ENCODE data around the gene SIL1. TPM values are rescaled to one million over a fixed set of nuclear protein-coding genes. Genes with fewer than 3 reads are reported as not detected.

The SIL1 gene
- total and polyA plus RNA-seq, 10 donors, result 23.4 to 42.3 (median 32.6) TPM

DNA sequence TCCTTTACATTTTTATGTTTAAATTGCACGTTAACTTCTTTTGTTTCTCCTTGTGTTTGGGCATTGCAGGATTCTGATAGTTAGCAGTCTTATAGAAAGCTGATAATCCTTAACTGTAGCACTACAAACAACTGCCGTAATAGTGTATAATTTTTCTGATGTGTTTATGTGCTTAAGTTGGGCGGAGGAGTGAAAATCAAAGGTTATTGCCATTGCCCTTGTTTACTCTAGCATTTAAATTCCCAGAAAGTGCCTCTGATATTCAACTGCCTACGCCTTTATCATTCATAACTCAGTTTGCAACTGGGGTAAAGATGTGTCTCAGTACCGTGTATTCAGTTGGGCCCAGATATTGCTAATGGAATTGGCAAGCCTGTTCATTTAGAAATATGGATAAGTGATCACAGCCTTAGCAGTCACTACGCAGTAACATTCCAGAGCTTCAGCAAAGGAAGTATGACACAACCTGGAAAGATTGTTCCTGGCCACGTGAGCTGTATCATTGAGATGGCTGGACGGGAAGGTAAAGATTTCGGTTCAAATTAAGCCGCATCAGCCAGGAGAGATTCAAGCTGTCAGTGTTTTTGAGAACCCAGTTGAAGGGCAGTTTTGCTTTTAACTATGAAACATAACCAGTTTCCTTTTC, 294.9 kb downstream of the SIL1 start:
- intact Hi-C loops (cut with DNase I; ENCODE audit: low total_unique reads), result no loop called here
- H3K4me3 ChIP-seq, result no peak overlapping the region
- H3K27me3 ChIP-seq (replicated peaks in 1 of 7), result no peaks in the 10 kb centered on the region
- peak overlapping the region in 5 of 8 donors; percentile 21 to 65 (median 34) for H3K27ac ChIP-seq
- H3K4me1 ChIP-seq, result peaks cover 0 to 41% (median 3%) of the 10 kb centered on the region in 6 donors
- DNase-seq, result no peak
- TF ChIP-seq, protein P1, sequence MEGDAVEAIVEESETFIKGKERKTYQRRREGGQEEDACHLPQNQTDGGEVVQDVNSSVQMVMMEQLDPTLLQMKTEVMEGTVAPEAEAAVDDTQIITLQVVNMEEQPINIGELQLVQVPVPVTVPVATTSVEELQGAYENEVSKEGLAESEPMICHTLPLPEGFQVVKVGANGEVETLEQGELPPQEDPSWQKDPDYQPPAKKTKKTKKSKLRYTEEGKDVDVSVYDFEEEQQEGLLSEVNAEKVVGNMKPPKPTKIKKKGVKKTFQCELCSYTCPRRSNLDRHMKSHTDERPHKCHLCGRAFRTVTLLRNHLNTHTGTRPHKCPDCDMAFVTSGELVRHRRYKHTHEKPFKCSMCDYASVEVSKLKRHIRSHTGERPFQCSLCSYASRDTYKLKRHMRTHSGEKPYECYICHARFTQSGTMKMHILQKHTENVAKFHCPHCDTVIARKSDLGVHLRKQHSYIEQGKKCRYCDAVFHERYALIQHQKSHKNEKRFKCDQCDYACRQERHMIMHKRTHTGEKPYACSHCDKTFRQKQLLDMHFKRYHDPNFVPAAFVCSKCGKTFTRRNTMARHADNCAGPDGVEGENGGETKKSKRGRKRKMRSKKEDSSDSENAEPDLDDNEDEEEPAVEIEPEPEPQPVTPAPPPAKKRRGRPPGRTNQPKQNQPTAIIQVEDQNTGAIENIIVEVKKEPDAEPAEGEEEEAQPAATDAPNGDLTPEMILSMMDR (IDR thresholded peaks at IDR 0.05 in 8 of 11, conservative IDR thresholded peaks at IDR 0.05 in 3 of 11), result no peak
- TF ChIP-seq POLR2A (IDR thresholded peaks at IDR 0.05) (no peak), POLR2AphosphoS5 (IDR thresholded peaks at IDR 0.05) (no peak)
- no peaks in the 10 kb centered on the region for H3K9me3 ChIP-seq
- WGBS, 5 donors, result 77 to 86% (median 83%) methylated on average over 10 of the region's 10 CpGs
- peaks cover 0 to 78% (median 15%) of the 10 kb centered on the region in 6 donors for H3K36me3 ChIP-seq

DNA sequence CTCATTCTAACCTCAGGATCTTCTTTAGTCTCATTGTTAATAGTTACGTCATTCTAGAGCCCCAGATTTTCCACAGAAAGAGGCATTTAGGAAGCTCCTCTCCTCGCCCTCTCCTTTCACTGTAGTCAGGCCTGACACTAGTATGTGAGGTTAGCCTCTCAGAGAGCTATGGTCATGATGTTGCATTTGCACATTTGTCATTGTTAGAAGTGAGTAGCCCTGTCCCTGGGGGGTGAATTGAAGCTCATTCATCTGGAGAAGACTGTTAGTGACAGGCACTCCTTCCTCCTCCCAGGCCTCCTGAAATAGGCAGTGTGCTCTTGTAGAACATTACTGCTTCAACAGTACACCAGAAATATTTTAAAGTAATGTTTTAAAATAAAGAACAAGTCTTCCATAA, 296.5 kb downstream of the SIL1 start:
- H3K4me1 ChIP-seq, result peaks cover 0 to 41% (median 3%) of the 10 kb centered on the region in 6 donors
- no peaks in the 10 kb centered on the region for H3K9me3 ChIP-seq
- no peak for DNase-seq
- no peaks in the 10 kb centered on the region for H3K27me3 ChIP-seq (replicated peaks in 1 of 7)
- TF ChIP-seq POLR2A (IDR thresholded peaks at IDR 0.05), result no peak
- TF ChIP-seq, protein P1 (IDR thresholded peaks at IDR 0.05 in 8 of 11, conservative IDR thresholded peaks at IDR 0.05 in 3 of 11), result no peak
- no peak for TF ChIP-seq POLR2AphosphoS5 (IDR thresholded peaks at IDR 0.05)
- WGBS, 5 donors, result 70 to 93% (median 85%) methylated on average over 2 of the region's 2 CpGs
- H3K36me3 ChIP-seq, result peaks cover 0 to 70% (median 12%) of the 10 kb centered on the region in 6 donors
- intact Hi-C loops (cut with DNase I; ENCODE audit: low total_unique reads), result no loop called here
- H3K4me3 ChIP-seq, result no peak overlapping the region
- peak overlapping the region in 6 of 8 donors; percentile 2 to 82 (median 72) for H3K27ac ChIP-seq

DNA sequence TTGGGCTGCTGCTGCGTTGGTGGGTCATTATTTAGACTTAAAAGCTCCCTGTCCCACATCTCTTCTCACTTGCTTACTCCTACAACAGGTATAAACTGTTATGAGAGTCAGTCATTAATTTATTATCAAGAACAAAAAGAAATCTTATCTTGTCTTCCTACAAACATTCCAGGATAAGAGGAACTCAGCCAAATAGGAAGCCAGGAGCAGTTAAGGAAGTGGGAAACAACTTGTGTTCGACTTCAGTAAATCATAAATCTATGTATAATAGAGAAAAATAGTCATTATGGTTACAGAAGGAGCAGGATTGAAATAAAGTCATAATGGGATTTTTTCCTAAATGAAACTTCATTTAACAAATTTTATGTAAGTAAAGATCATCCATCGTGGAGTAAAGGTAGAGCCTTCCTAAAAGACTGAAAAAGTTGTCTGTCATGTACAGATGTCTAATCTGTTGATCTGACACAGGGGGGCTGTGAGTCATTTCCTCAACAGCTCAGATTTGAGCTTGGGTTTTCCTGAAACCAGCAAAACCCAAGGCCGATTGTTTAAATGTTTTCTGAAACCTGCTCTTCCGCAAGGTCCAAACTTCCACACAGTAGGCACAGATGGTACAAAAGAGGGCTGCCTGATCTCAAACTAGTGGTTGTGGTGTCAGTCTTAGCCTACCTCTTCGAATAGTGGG, 297.7 kb downstream of the SIL1 start:
- Histone ChIP-seq H3K27me3 (replicated peaks in 1 of 7) (no peaks in the 10 kb centered on the region), H3K36me3 (peaks cover 0 to 60% (median 11%) of the 10 kb centered on the region in 6 donors), H3K27ac (peak overlapping the region in 7 of 8 donors; percentile 24 to 82 (median 71)), H3K9me3 (no peaks in the 10 kb centered on the region), H3K4me3 (no peak overlapping the region), H3K4me1 (peaks cover 0 to 41% (median 3%) of the 10 kb centered on the region in 6 donors)
- DNase-seq, result no peak
- intact Hi-C loops (cut with DNase I; ENCODE audit: low total_unique reads), result no loop called here
- TF ChIP-seq POLR2A (IDR thresholded peaks at IDR 0.05), result peak in 1 of 3 donors; percentile 9
- TF ChIP-seq, protein P1 (IDR thresholded peaks at IDR 0.05 in 8 of 11, conservative IDR thresholded peaks at IDR 0.05 in 3 of 11), result no peak
- peak in 1 of 3 donors; percentile 59 for TF ChIP-seq POLR2AphosphoS5 (IDR thresholded peaks at IDR 0.05)
- 31 to 45% (median 35%) methylated on average over 6 of the region's 6 CpGs for WGBS, 5 donors

DNA sequence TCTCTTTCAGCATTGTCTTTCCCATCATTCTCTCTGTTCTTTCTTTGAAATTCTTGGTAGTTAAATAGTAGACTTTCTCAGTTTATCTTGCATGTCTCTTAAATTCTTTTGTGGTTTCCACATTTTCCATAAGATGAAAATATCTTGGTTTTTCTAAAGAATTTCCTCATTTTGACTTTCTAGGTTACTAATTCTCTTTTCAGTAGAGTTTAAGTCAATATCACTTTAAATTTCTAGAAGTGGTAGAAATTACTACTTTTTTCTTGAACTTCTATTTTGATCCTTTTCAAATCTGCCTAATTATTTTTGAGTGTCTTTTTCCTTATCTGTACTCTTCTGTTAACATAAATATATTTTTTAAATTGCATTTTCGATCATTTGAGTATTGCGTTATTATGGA, 299.4 kb downstream of the SIL1 start:
- H3K9me3 ChIP-seq, result no peaks in the 10 kb centered on the region
- H3K4me3 ChIP-seq, result no peak overlapping the region
- H3K4me1 ChIP-seq, result peaks cover 0 to 41% (median 3%) of the 10 kb centered on the region in 6 donors
- intact Hi-C loops (cut with DNase I; ENCODE audit: low total_unique reads), result no loop called here
- TF ChIP-seq POLR2AphosphoS5 (IDR thresholded peaks at IDR 0.05), result no peak
- no peak for TF ChIP-seq POLR2A (IDR thresholded peaks at IDR 0.05)
- TF ChIP-seq, protein P1 (IDR thresholded peaks at IDR 0.05 in 8 of 11, conservative IDR thresholded peaks at IDR 0.05 in 3 of 11), result no peak
- WGBS, 5 donors, result 89 to 95% (median 93%) methylated on average over 2 of the region's 2 CpGs
- H3K27ac ChIP-seq, result peak overlapping the region in 4 of 8 donors; percentile 63 to 82 (median 72)
- no peak for DNase-seq
- no peaks in the 10 kb centered on the region for H3K27me3 ChIP-seq (replicated peaks in 1 of 7)
- H3K36me3 ChIP-seq, result peaks cover 0 to 46% (median 0%) of the 10 kb centered on the region in 6 donors

Measured in spleen (tissue), 11 donors.